ENCODE results near the gene NEO1.
"Not testable (repeated sequence)": the region's sequence is repeated elsewhere in the genome, so short reads cannot be mapped to it uniquely, and the experiment has no call there.

Gene NEO1

DNA sequence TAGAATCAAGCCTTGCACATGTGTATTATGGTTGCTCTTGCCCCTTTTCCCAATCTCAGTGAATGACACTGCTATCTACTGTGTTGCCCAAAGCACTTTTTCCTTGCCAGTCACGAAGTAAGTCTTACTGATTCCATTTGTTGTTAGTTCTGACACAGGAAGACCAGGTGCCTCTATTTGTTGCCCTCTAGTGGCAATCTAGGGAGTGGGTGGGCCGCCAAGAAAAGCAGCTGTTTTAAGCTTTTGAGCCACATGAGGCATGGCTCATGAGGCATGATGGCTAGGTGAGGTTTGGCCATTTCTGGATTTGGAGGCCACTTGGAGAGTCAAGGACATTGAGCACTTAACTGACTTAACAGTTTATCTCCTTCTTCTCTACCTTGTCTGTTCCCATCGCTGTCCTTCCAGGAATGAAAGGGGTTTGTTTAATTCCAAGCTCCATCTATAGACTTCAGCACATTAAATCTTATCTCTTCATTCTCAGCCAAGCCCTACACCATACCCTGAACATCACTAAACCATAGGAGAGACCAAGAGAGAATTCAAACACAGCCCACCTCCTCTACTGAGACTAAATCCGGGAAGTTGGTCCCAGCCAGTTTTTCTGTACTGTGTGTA, 213.4 kb downstream of the NEO1 start:
- DNase-seq (ENCODE audit: low spot score), result peak; percentile 48

- DNase-seq (ENCODE audit: low spot score), result no peak
Measured at GRCh38 chr15:73268457-73268856, 216.2 kb downstream of the NEO1 start.

- DNase-seq (ENCODE audit: low spot score), result no peak
Measured at GRCh38 chr15:73270366-73271097, 218.3 kb downstream of the NEO1 start.

GRCh38 chr15:73273181-73274002, 221.1 kb downstream of the NEO1 start:
- peak; percentile 61 for DNase-seq (ENCODE audit: low spot score)

DNA sequence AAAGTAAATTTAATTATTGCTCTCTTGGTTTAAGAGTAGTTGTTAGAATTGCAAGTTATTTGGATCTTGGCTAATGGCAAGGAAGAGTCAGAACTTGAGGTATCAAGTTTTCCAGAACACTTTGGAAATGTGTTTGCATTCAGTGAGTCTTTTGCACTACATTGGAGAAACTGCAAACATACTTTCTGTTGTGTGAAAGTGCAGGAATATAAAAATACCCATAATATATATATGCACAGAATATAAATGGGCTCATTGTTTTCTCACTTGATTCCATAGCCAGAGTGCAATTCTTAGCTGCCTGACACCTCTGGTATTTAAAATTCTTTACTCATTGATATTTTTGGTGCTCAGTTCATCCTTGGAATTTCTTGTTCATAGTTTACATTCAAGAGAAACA, 223.6 kb downstream of the NEO1 start:
- DNase-seq (ENCODE audit: low spot score), result no peak

- DNase-seq (ENCODE audit: low spot score), result no peak
Measured at GRCh38 chr15:73282567-73283365, 230.5 kb downstream of the NEO1 start.

DNA sequence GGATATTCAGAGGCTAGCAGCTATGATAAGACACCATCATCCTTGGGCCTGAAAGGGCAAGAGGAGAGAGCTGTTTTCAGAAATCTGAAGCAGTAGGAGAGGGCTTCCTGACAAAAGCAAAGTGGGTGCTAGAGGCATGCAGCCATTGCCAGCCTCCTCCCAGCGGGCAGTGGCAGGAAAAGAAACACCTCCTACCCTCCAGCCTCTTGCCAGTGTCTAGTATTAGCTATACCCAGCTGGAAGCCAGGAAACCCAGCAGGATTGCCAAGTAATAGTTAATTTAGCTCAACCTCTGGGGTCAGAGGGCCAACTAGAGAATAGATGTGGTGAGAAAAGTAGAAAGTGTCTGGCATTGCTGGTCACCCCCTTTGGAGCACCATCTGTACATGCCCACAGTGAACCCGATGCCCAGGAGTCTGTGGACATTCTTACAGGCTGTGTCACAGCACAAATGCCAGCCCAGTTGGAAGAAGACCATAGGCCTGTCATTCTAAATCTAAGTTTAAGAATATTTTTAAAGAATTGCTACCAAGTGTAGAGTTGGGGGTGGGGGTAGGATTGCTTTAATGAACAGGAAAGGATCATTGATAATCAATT, 231.2 kb downstream of the NEO1 start:
- DNase-seq (ENCODE audit: low spot score), result no peak

- no peak for DNase-seq (ENCODE audit: low spot score)
Measured at GRCh38 chr15:73284090-73284716, 231.9 kb downstream of the NEO1 start.

- DNase-seq (ENCODE audit: low spot score), result no peak
Measured at GRCh38 chr15:73286311-73286710, 234.0 kb downstream of the NEO1 start.

DNA sequence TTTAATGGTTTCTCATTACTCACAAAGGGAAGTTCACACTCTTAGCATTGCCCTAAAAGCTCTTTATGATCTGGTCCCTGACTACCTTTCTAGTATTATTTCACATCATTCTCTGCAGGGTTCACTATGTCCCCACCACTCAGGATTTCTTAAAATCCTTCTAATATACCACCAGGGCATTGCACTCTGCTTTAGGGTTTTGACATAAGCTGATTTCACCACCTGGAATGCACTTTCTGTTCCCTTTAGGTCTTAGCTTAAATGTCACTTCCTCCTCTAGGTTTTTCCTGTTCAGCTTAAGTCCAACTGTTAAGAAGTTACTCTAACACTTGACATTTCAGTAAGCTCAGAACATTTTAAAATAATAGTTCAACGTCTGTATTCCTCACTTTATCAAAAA, 234.8 kb downstream of the NEO1 start:
- DNase-seq (ENCODE audit: low spot score), result no peak

- DNase-seq (ENCODE audit: low spot score), result no peak
Measured at GRCh38 chr15:73291441-73291840, 239.2 kb downstream of the NEO1 start.

DNA sequence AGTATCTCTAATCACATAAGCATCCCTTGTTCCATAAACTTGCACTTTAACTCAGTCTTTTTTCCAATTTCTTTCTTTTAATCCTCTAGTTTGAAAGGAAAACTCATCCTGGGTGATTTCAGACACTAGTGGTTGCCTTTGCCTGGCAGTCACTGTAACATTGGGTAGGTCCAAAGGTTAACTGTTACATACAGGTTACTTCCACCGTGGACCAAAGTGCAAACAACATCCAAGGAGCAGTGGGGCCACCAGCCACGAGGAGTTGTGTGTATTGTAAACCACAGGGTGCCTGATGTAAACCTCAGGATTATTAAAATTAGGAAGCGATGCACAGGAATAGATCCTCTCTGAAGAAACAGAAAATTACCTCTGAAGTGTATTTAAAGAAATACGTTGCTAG, 241.5 kb downstream of the NEO1 start:
- DNase-seq (ENCODE audit: low spot score), result no peak

- no peak for DNase-seq (ENCODE audit: low spot score)
Measured at GRCh38 chr15:73295630-73296286, 243.5 kb downstream of the NEO1 start.

GRCh38 chr15:73296609-73297353, 244.5 kb downstream of the NEO1 start:
- DNase-seq (ENCODE audit: low spot score), result no peak

GRCh38 chr15:73298522-73299245, 246.4 kb downstream of the NEO1 start:
- DNase-seq (ENCODE audit: low spot score), result no peak

DNA sequence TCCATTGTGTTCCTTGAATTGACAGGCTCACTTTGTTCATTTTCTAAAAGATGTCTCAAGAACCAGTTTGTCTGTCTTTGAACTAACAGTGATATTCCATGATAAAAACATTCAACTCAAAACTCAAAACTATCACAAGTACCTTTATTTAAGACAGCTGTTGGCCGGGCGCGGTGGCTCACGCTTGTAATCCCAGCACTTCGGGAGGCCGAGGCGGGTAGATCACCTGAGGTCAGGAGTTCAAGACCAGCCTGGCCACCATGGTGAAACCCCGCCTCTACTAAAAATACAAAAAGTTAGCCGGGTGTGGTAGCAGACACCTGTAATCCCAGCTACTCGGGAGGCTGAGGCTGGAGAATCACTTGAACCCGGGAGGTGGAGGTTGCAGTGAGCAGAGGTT, 248.0 kb downstream of the NEO1 start:
- not testable (repeated sequence) for DNase-seq (ENCODE audit: low spot score)

- DNase-seq (ENCODE audit: low spot score), result no peak
Measured at GRCh38 chr15:73303636-73304035, 251.4 kb downstream of the NEO1 start.

- DNase-seq (ENCODE audit: low spot score), result peak; percentile 76
Measured at GRCh38 chr15:73305331-73306211, 253.3 kb downstream of the NEO1 start.

All from AG08396 (cell line).